Measurements from ENCODE around the gene CARF.

- TF ChIP-seq CEBPB (IDR thresholded peaks at IDR 0.05) (no peak), USF1 (IDR thresholded peaks at IDR 0.05) (no peak), RAD21 (IDR thresholded peaks at IDR 0.05; ENCODE audit: low read depth) (no peak), REST (IDR thresholded peaks at IDR 0.05; ENCODE audit: low read depth) (no peak), EP300 (IDR thresholded peaks at IDR 0.05; ENCODE audit: borderline replicate concordance) (no peak), TAF1 (IDR thresholded peaks at IDR 0.05; ENCODE audit: low read depth) (no peak), FOXM1 (IDR thresholded peaks at IDR 0.05; ENCODE audit: borderline replicate concordance, low read depth) (no peak), CREB1 (IDR thresholded peaks at IDR 0.05; ENCODE audit: low read depth) (no peak), ZBTB7A (IDR thresholded peaks at IDR 0.05; ENCODE audit: low read depth) (no peak), NFIC (IDR thresholded peaks at IDR 0.05) (no peak), TEAD4 (IDR thresholded peaks at IDR 0.05) (no peak), YY1 (IDR thresholded peaks at IDR 0.05; ENCODE audit: low read depth) (no peak)
Observed at GRCh38 chr2:203019142-203019541, 107.1 kb downstream of the CARF start.
